Peyer's patch (tissue), 4 donors: ENCODE measurements around the gene CYP4F22.

ENCODE experiments used
- POLR2A ChIP-seq, 2 donors: fragments of 450-650 bp; IDR thresholded peaks; one replicate each; pipeline ENCODE4 v1.5.1; 2017; ENCODE audit warnings: antibody characterized with exemption in 2 of 2, mild to moderate bottlenecking in 2 of 2, moderate library complexity in 2 of 2
- TF ChIP-seq, protein P1 (sequence below), 6 experiments: fragments of 450-650 bp in 4 of 6; fragments of 200-600 bp in 2 of 6; sonication (generic) in 1 of 6; IDR thresholded peaks; one replicate each; pipeline ENCODE4 v1.5.1; 2017 to 2019; ENCODE audit warnings: antibody characterized with exemption in 6 of 6, mild to moderate bottlenecking in 3 of 6, moderate library complexity in 1 of 6

DNA sequence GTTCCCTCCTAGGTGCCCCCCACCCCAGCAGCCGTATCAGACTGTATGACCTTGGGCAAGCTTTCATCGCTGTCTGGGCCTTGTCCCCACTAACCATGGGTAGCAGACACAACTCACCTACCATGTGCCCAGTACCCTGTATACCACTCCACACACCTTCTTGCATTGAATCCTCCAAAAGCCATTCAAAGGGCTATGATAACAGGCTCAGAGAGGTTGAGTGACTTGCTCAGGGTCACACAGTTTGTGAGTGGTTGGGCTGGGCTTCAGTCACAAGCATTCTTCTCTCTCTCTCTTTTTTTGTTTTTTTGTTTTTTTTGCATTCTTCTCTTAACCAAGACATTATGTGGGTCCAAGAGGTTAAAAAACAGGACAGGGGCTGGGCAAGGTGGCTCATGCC is 46.6 kb upstream of the CYP4F22 start:
- TF ChIP-seq, protein P1, sequence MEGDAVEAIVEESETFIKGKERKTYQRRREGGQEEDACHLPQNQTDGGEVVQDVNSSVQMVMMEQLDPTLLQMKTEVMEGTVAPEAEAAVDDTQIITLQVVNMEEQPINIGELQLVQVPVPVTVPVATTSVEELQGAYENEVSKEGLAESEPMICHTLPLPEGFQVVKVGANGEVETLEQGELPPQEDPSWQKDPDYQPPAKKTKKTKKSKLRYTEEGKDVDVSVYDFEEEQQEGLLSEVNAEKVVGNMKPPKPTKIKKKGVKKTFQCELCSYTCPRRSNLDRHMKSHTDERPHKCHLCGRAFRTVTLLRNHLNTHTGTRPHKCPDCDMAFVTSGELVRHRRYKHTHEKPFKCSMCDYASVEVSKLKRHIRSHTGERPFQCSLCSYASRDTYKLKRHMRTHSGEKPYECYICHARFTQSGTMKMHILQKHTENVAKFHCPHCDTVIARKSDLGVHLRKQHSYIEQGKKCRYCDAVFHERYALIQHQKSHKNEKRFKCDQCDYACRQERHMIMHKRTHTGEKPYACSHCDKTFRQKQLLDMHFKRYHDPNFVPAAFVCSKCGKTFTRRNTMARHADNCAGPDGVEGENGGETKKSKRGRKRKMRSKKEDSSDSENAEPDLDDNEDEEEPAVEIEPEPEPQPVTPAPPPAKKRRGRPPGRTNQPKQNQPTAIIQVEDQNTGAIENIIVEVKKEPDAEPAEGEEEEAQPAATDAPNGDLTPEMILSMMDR (IDR thresholded peaks at IDR 0.05), result no peak
- TF ChIP-seq POLR2A (IDR thresholded peaks at IDR 0.05), result no peak
